Activated T-cell treated with anti-CD3 and anti-CD28 coated beads, Interleukin-2, amount 50 U/mL, for 4 hours (primary cell): Measurements from ENCODE around the gene CYSTM1. TPM values are rescaled to one million over a fixed set of nuclear protein-coding genes. Genes with fewer than 3 reads are reported as not detected.
"Not testable (repeated sequence)": the region's sequence is repeated elsewhere in the genome, so short reads cannot be mapped to it uniquely, and the experiment has no call there.

Source experiments
- ATAC-seq, 2 donors: fragments of 200-7000 bp; cut with Tn5 transposase; one replicate each; pipeline ENCODE4 v1.10.0; 2021
- DNase-seq: peaks from one replicate; pipeline ENCODE4 v3.0.0-alpha.2; 2020
- H3K27me3 Mint-ChIP-seq: one replicate; pipeline ENCODE4 v1.8.0; 2021; ENCODE audit warnings: low read depth, mixed read lengths
- H3K36me3 Mint-ChIP-seq: one replicate; pipeline ENCODE4 v1.8.0; 2022; ENCODE audit warnings: mixed read lengths; ENCODE audit not compliant: insufficient read depth
- H3K4me1 Mint-ChIP-seq: one replicate; pipeline ENCODE4 v1.8.0; 2021; ENCODE audit warnings: low read depth, mixed read lengths
- H3K4me3 Mint-ChIP-seq: one replicate; pipeline ENCODE4 v1.8.0; 2021; ENCODE audit warnings: mild to moderate bottlenecking, moderate library complexity, mixed read lengths
- H3K9me3 Mint-ChIP-seq: one replicate; pipeline ENCODE4 v1.8.0; 2021; ENCODE audit warnings: mixed read lengths
- total RNA-seq, 3 donors: library from RNA; stranded (reverse); gene quantifications; one replicate each; pipeline ENCODE4 v1.2.1, GENCODE V29; 2021

The CYSTM1 gene
- total RNA-seq, 3 donors from 2014 or later: 16.4 to 20.0 (median 17.6) TPM

DNA sequence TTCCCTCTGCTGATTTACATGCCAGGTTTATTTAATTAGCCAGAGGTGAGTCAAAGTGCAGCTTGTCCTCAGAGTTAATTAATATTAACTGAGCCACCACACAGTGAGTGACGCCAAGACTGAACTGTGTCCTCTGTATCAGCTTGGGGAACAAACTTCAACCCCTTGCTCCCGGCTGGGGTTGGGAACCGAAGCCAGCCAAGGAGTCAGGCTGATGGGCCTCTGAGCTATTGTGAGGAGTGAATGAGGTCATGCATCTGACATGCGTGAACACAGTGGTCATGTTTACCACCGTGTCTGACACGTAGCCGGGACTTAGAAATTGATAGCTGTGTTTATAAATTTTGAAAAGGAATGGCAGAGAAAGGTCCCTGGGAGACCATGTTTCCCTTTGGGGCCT is 32.1 kb upstream of the CYSTM1 start:
- H3K9me3 Mint-ChIP-seq: no peaks in the 10 kb centered on the region
- H3K4me3 Mint-ChIP-seq: no peak overlapping the region
- H3K36me3 Mint-ChIP-seq: no peaks in the 10 kb centered on the region
- H3K4me1 Mint-ChIP-seq: peaks cover 12% of the 10 kb centered on the region
- peaks cover 20% of the 10 kb centered on the region for H3K27me3 Mint-ChIP-seq
- DNase-seq (no peak), ATAC-seq (no peak)

GRCh38 chr5:140143521-140144258 is 31.3 kb upstream of the CYSTM1 start:
- H3K27me3 Mint-ChIP-seq: peaks cover 20% of the 10 kb centered on the region
- H3K36me3 Mint-ChIP-seq: no peaks in the 10 kb centered on the region
- H3K4me3 Mint-ChIP-seq: no peak overlapping the region
- DNase-seq (no peak), ATAC-seq (peak; percentile 6 to 16)
- peaks cover 11% of the 10 kb centered on the region for H3K4me1 Mint-ChIP-seq
- no peaks in the 10 kb centered on the region for H3K9me3 Mint-ChIP-seq

- peak overlapping the region; percentile 49 for H3K4me3 Mint-ChIP-seq
- H3K27me3 Mint-ChIP-seq: peaks cover 20% of the 10 kb centered on the region
- no peak for ATAC-seq
- no peaks in the 10 kb centered on the region for H3K36me3 Mint-ChIP-seq
- H3K9me3 Mint-ChIP-seq: no peaks in the 10 kb centered on the region
- peaks cover 11% of the 10 kb centered on the region for H3K4me1 Mint-ChIP-seq
- DNase-seq: no peak
Observed at GRCh38 chr5:140145256-140145655, 29.7 kb upstream of the CYSTM1 start.

GRCh38 chr5:140145818-140146522 is 29.0 kb upstream of the CYSTM1 start:
- ATAC-seq (peak; percentile 87 to 88), DNase-seq (peak; percentile 44)
- no peaks in the 10 kb centered on the region for H3K9me3 Mint-ChIP-seq
- peaks cover 20% of the 10 kb centered on the region for H3K27me3 Mint-ChIP-seq
- H3K4me3 Mint-ChIP-seq: peak overlapping the region; percentile 49
- H3K4me1 Mint-ChIP-seq: peaks cover 11% of the 10 kb centered on the region
- H3K36me3 Mint-ChIP-seq: no peaks in the 10 kb centered on the region

DNA sequence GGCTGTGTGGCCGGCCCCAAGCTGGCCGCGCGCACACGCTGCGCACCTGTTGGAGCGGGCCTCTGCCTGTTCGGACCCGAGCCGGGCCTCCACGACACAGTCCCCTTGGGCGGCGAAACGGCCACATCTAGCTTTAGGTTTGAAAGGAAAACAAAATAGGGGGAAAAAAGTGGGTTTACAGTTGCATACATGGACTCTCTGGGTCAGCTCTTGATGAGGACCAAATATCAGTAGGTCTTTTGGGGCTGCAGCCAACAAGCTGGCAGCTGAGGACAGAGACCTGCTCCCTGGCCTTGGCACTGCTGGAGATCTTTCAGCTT is 28.5 kb upstream of the CYSTM1 start:
- no peak for ATAC-seq
- Mint-ChIP-seq H3K36me3 (no peaks in the 10 kb centered on the region), H3K4me1 (peaks cover 11% of the 10 kb centered on the region), H3K4me3 (no peak overlapping the region), H3K27me3 (peaks cover 20% of the 10 kb centered on the region), H3K9me3 (no peaks in the 10 kb centered on the region)
- no peak for DNase-seq

DNA sequence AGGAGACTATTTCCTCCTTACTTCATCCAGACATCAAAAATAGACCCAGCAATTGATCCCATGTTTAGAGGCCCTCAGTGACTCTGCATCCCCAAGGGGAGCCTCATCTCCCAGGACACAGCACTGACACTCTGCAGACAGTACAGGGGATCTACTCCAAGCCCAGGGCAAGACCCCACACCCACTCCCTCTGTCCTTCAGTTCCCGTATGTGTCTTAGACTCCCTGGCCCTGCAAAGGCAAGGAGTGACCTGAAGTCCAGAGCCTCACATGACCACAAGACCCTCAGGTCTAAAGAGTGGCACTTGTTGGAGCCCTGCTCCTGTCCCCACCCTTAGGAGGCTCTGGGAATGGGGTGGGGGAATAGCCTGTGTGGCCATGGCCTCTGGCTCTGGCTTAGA is 27.5 kb upstream of the CYSTM1 start:
- no peak for DNase-seq
- ATAC-seq: no peak
- no peak overlapping the region for H3K4me3 Mint-ChIP-seq
- H3K36me3 Mint-ChIP-seq: no peaks in the 10 kb centered on the region
- peaks cover 20% of the 10 kb centered on the region for H3K27me3 Mint-ChIP-seq
- H3K4me1 Mint-ChIP-seq: peaks cover 11% of the 10 kb centered on the region
- H3K9me3 Mint-ChIP-seq: no peaks in the 10 kb centered on the region

DNA sequence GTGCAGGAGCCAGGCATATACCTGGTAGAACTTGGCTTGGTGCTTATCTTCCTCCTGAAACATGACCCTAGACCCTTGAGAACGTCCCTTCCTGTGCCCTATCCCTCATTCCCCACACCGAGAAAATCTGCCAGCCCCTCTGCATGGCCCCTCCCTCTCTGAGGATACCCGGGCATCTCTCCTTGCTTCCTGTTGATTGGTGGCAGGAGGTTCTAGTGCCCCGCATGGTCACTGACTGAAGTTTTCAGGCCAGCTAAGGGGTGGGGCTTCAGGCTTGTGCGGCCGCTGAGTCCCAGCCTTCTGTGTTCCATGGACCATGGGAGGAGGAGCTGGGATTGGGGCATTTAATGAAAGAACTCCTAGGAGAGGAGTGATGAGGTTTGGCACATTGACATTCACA is 26.5 kb upstream of the CYSTM1 start:
- peaks cover 20% of the 10 kb centered on the region for H3K27me3 Mint-ChIP-seq
- H3K4me3 Mint-ChIP-seq: no peak overlapping the region
- H3K4me1 Mint-ChIP-seq: peaks cover 11% of the 10 kb centered on the region
- ATAC-seq: no peak
- no peaks in the 10 kb centered on the region for H3K9me3 Mint-ChIP-seq
- no peak for DNase-seq
- H3K36me3 Mint-ChIP-seq: no peaks in the 10 kb centered on the region

GRCh38 chr5:140150201-140150600 is 24.8 kb upstream of the CYSTM1 start:
- Mint-ChIP-seq H3K4me1 (peaks cover 5% of the 10 kb centered on the region), H3K4me3 (no peak overlapping the region), H3K27me3 (peaks cover 11% of the 10 kb centered on the region), H3K9me3 (no peaks in the 10 kb centered on the region), H3K36me3 (no peaks in the 10 kb centered on the region)
- DNase-seq (no peak), ATAC-seq (no peak)

DNA sequence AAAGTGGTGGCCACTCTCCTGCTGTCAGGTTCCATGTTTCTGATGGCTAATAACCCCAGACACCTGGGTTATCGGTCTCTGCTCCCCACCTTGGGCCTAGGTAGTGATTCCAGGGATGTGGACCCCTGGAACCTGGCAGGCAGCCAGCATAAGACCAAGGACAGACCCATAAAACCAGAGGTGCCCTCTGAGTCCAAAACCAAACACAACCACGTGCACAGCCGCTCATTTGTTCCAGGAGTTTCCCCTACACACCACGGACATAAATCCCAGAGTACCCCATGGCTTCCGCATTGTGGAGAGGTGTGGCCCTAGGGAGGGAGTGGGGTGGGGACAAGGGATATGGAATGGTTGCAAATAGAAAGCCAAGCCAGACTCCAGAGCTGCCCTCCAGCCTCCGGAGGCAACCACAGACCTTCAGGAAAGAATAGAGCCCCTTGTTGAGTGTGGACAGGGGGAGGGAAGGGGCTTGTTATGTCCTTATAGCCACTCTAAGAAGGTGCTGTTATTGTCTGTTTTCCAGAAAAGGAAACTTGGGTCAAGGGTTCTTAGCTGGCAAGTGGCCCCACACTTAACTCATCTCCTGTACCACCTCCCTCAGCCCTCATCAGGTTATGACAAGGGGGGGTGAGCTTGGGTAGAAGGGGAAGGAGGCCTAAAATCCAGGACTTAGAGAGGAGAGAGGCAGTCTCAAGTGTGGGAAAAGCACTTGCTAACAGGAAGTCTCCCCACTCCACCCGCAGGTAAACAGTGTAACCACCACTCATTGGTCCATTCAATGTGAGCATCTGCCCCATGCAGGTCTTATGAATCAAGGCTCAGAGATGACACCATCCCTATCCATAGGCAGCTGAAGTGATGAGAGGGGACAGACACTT is 23.6 kb upstream of the CYSTM1 start:
- Mint-ChIP-seq H3K9me3 (no peaks in the 10 kb centered on the region), H3K4me3 (no peak overlapping the region), H3K36me3 (no peaks in the 10 kb centered on the region), H3K27me3 (peaks cover 6% of the 10 kb centered on the region), H3K4me1 (peaks cover 2% of the 10 kb centered on the region)
- DNase-seq: no peak
- no peak for ATAC-seq

DNA sequence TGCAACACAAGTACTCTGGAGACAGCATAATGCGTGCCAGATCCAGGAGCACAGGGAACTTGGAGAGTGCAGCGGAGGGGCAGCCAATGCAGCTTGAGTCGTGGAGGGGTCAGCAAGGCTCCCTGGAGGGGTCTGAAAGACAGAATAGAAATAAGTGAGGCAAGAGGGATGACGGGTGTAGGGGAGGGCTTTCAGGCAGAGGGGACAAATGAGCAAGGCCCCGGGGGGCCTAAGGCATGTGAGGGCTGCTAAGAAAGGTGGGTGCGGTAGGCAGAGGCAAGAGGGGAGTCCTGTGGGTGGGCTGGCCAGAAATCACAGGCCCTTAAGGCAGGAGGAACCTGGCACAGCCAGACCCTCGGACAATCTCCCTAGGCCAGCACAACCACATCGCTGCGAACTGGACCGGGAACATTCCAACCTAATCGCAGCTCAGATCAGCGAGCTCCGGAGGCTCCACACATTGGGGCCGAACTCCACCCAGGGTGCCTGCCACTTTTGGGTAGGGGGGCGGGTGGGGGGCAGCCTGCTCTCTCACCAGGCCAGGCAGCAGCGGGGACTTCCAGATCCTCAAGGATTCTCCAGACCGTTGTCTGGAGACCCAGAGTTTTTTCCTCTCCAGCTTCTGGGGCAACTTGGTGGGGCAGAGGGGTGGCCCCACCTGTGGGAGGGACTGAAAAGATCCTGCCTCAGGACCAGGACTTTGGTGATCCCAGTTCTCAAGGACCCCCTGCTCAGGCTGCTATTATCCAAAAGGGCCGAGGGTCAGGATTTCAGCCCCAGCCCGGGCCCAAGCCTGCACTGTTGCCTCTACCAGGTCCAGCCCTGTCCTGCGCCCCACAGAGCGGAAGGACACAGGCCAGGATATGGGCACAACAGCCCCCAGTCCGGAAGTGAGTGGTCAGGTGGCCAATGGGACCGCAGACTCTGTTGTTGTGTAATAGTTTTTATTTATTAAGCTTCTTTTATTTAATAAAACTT is 22.7 kb upstream of the CYSTM1 start:
- H3K36me3 Mint-ChIP-seq: no peaks in the 10 kb centered on the region
- no peak overlapping the region for H3K4me3 Mint-ChIP-seq

GRCh38 chr5:140153255-140153654 is 21.7 kb upstream of the CYSTM1 start:
- no peaks in the 10 kb centered on the region for H3K9me3 Mint-ChIP-seq
- ATAC-seq: no peak

More for the DNA sequence above, 22.7 kb upstream of the CYSTM1 start:
- H3K4me1 Mint-ChIP-seq: peaks cover 6% of the 10 kb centered on the region
- H3K27me3 Mint-ChIP-seq: no peaks in the 10 kb centered on the region
- no peaks in the 10 kb centered on the region for H3K9me3 Mint-ChIP-seq
- DNase-seq (no peak), ATAC-seq (no peak)

DNA sequence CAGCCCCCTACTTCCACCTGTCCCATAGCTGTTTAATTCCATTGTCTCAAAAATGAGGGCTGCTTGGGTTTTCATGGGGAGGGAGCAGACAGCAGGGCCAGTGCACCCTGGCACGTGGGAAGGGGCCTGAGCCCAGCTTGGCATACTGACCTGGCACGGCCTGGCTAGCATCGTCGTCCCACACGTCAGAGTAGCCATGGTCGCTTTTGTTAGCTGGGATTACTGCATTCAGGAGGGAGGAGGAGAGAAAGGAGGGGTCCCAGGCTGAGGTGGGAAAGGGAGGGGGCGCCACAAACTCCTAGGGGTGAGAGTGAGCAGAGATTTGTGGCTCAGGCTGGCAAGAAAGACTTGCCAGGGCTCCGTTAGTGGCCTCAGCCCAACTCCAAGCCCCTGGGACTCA is 21.1 kb upstream of the CYSTM1 start:
- H3K36me3 Mint-ChIP-seq: no peaks in the 10 kb centered on the region
- DNase-seq: no peak
- no peaks in the 10 kb centered on the region for H3K27me3 Mint-ChIP-seq

More at GRCh38 chr5:140153255-140153654, 21.7 kb upstream of the CYSTM1 start:
- Mint-ChIP-seq H3K36me3 (no peaks in the 10 kb centered on the region), H3K4me1 (peaks cover 6% of the 10 kb centered on the region), H3K27me3 (no peaks in the 10 kb centered on the region), H3K4me3 (no peak overlapping the region)
- DNase-seq: no peak

GRCh38 chr5:140154710-140155381 is 20.1 kb upstream of the CYSTM1 start:
- DNase-seq, ATAC-seq, H3K4me1 Mint-ChIP-seq, H3K9me3 Mint-ChIP-seq, H3K27me3 Mint-ChIP-seq, H3K36me3 Mint-ChIP-seq, H3K4me3 Mint-ChIP-seq: not testable (repeated sequence)

More for the DNA sequence above, 21.1 kb upstream of the CYSTM1 start:
- H3K4me3 Mint-ChIP-seq: no peak overlapping the region
- peaks cover 6% of the 10 kb centered on the region for H3K4me1 Mint-ChIP-seq
- no peak for ATAC-seq
- H3K9me3 Mint-ChIP-seq: no peaks in the 10 kb centered on the region
